IMR-90 (cell line): ENCODE results near the gene HHIP. TPM values are rescaled to one million over a fixed set of nuclear protein-coding genes. Genes with fewer than 3 reads are reported as not detected.

Experiments used
- ATAC-seq: fragments of 200-7000 bp; cut with Tn5 transposase; 2 replicates; pipeline ENCODE4 v1.9.1; 2020; ENCODE audit warnings: low read depth, mild to moderate bottlenecking, moderate library complexity
- BruUV-seq: library from RNA; stranded (reverse); fragments of 400-500 nt; replicated peaks from 2 replicates; lab custom pipeline; 2021; lab: Mats Ljungman, UMichigan
- CTCF ChIA-PET: fragments of 300-600 bp; formaldehyde crosslinking; extraction: SDS; loops from one replicate; lab custom pipeline; 2021; ENCODE audit warnings: antibody characterized with exemption; lab: Yijun Ruan, JAX
- POLR2A ChIA-PET: fragments of 300-600 bp; sonication (Branson Sonifier 250); formaldehyde crosslinking; loops from one replicate; lab custom pipeline; 2022; ENCODE audit warnings: antibody characterized with exemption; ENCODE audit not compliant: unreplicated experiment; lab: Charles Lee
- DNase-seq: peaks from one replicate; pipeline ENCODE4 v3.0.0; 2013
- H2AFZ ChIP-seq: replicated peaks from 2 replicates; pipeline ENCODE3; 2013; ENCODE audit warnings: low read length, mild to moderate bottlenecking; ENCODE audit not compliant: poor library complexity
- H2AK5ac ChIP-seq: 2 replicates; pipeline ENCODE4 v1.6.1; 2013; ENCODE audit warnings: low read depth, low read length, inconsistent platforms
- H2AK9ac ChIP-seq: replicated peaks from 2 replicates; pipeline ENCODE3; 2013; ENCODE audit warnings: mild to moderate bottlenecking, low read depth, low read length, moderate library complexity; ENCODE audit not compliant: poor library complexity
- H2BK120ac ChIP-seq: 2 replicates; pipeline ENCODE4 v1.6.1; 2013; ENCODE audit warnings: low read depth, low read length, inconsistent platforms
- H2BK15ac ChIP-seq: 3 replicates; pipeline ENCODE4 v1.6.1; 2013; ENCODE audit warnings: low read depth, low read length, inconsistent platforms
- H2BK20ac ChIP-seq: 2 replicates; pipeline ENCODE4 v1.6.1; 2013; ENCODE audit warnings: low read depth, mild to moderate bottlenecking, inconsistent platforms, low read length, moderate library complexity
- H2BK5ac ChIP-seq: 2 replicates; pipeline ENCODE4 v1.6.1; 2013; ENCODE audit warnings: mild to moderate bottlenecking, low read depth, low read length, inconsistent platforms; ENCODE audit not compliant: poor library complexity, severe bottlenecking
- H3K14ac ChIP-seq: replicated peaks from 2 replicates; pipeline ENCODE4 v1.6.1; 2013; ENCODE audit warnings: low read depth, low read length, inconsistent platforms
- H3K18ac ChIP-seq: 2 replicates; pipeline ENCODE4 v1.6.1; 2013; ENCODE audit warnings: low read depth, low read length, control low read depth
- H3K23ac ChIP-seq: 2 replicates; pipeline ENCODE4 v1.6.1; 2013; ENCODE audit warnings: low read depth, low read length, inconsistent platforms
- H3K27ac ChIP-seq: 2 replicates; pipeline ENCODE4 v1.5.1; 2013; ENCODE audit warnings: mild to moderate bottlenecking, control low read depth, low read length; ENCODE audit not compliant: insufficient read depth
- H3K27me3 ChIP-seq: 2 replicates; pipeline ENCODE4 v1.6.1; 2013; ENCODE audit warnings: low read length; ENCODE audit not compliant: control insufficient read depth, insufficient read depth
- H3K36me3 ChIP-seq: 2 replicates; pipeline ENCODE4 v1.6.1; 2013; ENCODE audit warnings: low read length, mixed read lengths; ENCODE audit not compliant: control insufficient read depth, insufficient read depth
- H3K4ac ChIP-seq: 2 replicates; pipeline ENCODE4 v1.6.1; 2013; ENCODE audit warnings: low read depth, low read length, inconsistent platforms
- H3K4me1 ChIP-seq: 2 replicates; pipeline ENCODE4 v1.6.1; 2013; ENCODE audit warnings: low read length, mixed read lengths; ENCODE audit not compliant: control insufficient read depth, insufficient read depth
- H3K4me2 ChIP-seq: 2 replicates; pipeline ENCODE4 v1.6.1; 2013; ENCODE audit warnings: low read depth, mild to moderate bottlenecking, control low read depth, low read length, moderate library complexity
- H3K4me3 ChIP-seq: 2 replicates; pipeline ENCODE4 v1.5.1; 2013; ENCODE audit warnings: low read depth, mild to moderate bottlenecking, control low read depth, low read length, moderate library complexity; ENCODE audit not compliant: insufficient read depth
- H3K56ac ChIP-seq: 2 replicates; pipeline ENCODE4 v1.6.1; 2013; ENCODE audit warnings: low read length, inconsistent platforms; ENCODE audit not compliant: insufficient read depth; ENCODE audit errors: extremely low read depth
- H3K79me1 ChIP-seq, 2 experiments: 2 replicates each; pipeline ENCODE4 v1.6.1; 2013; ENCODE audit warnings: low read length in 2 of 2, inconsistent platforms in 1 of 2, low read depth in 1 of 2
- H3K9ac ChIP-seq: 2 replicates; pipeline ENCODE4 v1.6.1; 2013; ENCODE audit warnings: low read depth, low read length, control low read depth
- H3K9me1 ChIP-seq: 2 replicates; pipeline ENCODE4 v1.6.1; 2013; ENCODE audit warnings: low read length, inconsistent platforms; ENCODE audit not compliant: insufficient read depth
- H3K9me3 ChIP-seq: 2 replicates; pipeline ENCODE4 v1.6.1; 2013; ENCODE audit warnings: low read length; ENCODE audit not compliant: control insufficient read depth, insufficient read depth
- H4K20me1 ChIP-seq: 2 replicates; pipeline ENCODE4 v1.6.1; 2013; ENCODE audit warnings: low read length, inconsistent platforms; ENCODE audit not compliant: insufficient read depth
- H4K5ac ChIP-seq: 2 replicates; pipeline ENCODE4 v1.6.1; 2013; ENCODE audit warnings: mild to moderate bottlenecking, low read depth, low read length, control low read depth
- H4K8ac ChIP-seq, 2 experiments: 2 replicates each; pipeline ENCODE4 v1.6.1; 2013; ENCODE audit warnings: low read depth in 2 of 2, low read length in 2 of 2, control low read depth in 1 of 2, inconsistent platforms in 1 of 2
- H4K91ac ChIP-seq: 2 replicates; pipeline ENCODE4 v1.6.1; 2013; ENCODE audit warnings: low read depth, low read length, inconsistent platforms; ENCODE audit not compliant: insufficient read depth
- CEBPB ChIP-seq: IDR thresholded peaks from 2 replicates; pipeline ENCODE4 v1.6.1; 2012; ENCODE audit warnings: low read depth, low read length, improper control_type of control experiment
- FOS ChIP-seq: fragments of 150-350 bp; IDR thresholded peaks from 2 replicates; pipeline ENCODE4 v1.6.1; 2016; ENCODE audit warnings: low read depth, low read length
- MAFK ChIP-seq: IDR thresholded peaks from 2 replicates; pipeline ENCODE4 v1.6.1; 2012; ENCODE audit warnings: low read depth, low read length, improper control_type of control experiment
- MXI1 ChIP-seq: IDR thresholded peaks from 2 replicates; pipeline ENCODE4 v1.6.1; 2012; ENCODE audit warnings: low read depth, mild to moderate bottlenecking, low read length, moderate library complexity, borderline replicate concordance
- RAD21 ChIP-seq: IDR thresholded peaks from 2 replicates; pipeline ENCODE4 v1.6.1; 2012; ENCODE audit warnings: low read length, improper control_type of control experiment
- RCOR1 ChIP-seq: IDR thresholded peaks from 2 replicates; pipeline ENCODE4 v1.6.1; 2012; ENCODE audit warnings: mild to moderate bottlenecking, low read length, improper control_type of control experiment; ENCODE audit not compliant: insufficient replicate concordance
- dilution Hi-C: fragments of 300-500 bp; cut with HindIII; formaldehyde crosslinking; loops from one replicate; pipeline ENCODE4 v1.14.3; 2018; ENCODE audit warnings: low sequenced_read_pairs; ENCODE audit not compliant: unreplicated experiment
- in situ Hi-C: fragments of 300-500 bp; cut with MboI; formaldehyde crosslinking; loops from 3 replicates; pipeline ENCODE4 v1.14.3; 2019; ENCODE audit warnings: low sequenced_read_pairs, inconsistent platforms, mixed read lengths
- intact Hi-C: fragments of 100-400 bp; cut with micrococcal nuclease; formaldehyde crosslinking; loops from 2 replicates; pipeline ENCODE4 v1.10.0; 2022
- polyA plus RNA-seq, 3 experiments: library from polyadenylated mRNA; depleted of rRNA; stranded (reverse); fragments of >200 nt; gene quantifications; 2 replicates each; pipeline ENCODE4 v1.2.3, GENCODE V29; 2012; ENCODE audit warnings: low replicate concordance in 1 of 3
- total RNA-seq: library from RNA; depleted of rRNA; stranded (reverse); fragments of >200 nt; gene quantifications from 2 replicates; pipeline ENCODE4 v1.2.3, GENCODE V29; 2012
- TF ChIP-seq, protein P1 (sequence below): conservative IDR thresholded peaks from 2 replicates; pipeline ENCODE4 v1.5.1; 2012; ENCODE audit warnings: mild to moderate bottlenecking, low read depth, low read length, improper control_type of control experiment
- TF ChIP-seq, protein P2 (sequence below): fragments of 150-350 bp; IDR thresholded peaks from 2 replicates; pipeline ENCODE4 v1.6.1; 2016; ENCODE audit warnings: low read depth, mild to moderate bottlenecking, low read length, moderate library complexity, borderline replicate concordance
- TF ChIP-seq, protein P3 (sequence below): fragments of 150-350 bp; IDR thresholded peaks from 2 replicates; pipeline ENCODE4 v1.6.1; 2017; ENCODE audit warnings: mild to moderate bottlenecking, antibody characterized with exemption, low read length, low read depth

HHIP gene
- total and polyA plus RNA-seq, 2 of the 4 experiments (the other 2 are of a cell fraction), result 6.6 to 9.6 TPM

DNA sequence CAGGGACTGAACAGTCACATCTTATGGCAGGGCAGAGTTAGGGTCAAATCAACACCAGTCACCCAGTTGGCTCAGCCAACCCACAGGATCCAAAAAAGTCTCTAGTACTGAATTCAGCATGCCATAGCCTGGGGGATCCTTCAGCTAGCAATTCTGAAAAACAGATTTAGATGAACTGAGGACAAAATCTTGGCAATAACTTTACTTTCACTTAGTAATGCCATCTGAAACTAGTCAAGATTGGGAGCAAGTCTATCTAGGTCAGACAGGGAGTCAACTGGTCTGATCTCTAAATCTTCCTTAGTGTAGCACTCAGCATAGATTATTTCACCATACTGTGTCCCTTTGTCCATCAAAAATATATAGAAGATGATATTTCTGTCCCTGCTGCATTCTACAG lies 76.0 kb downstream of the HHIP start:
- no peak overlapping the region for H2AK9ac ChIP-seq
- H2BK15ac ChIP-seq, result no peak overlapping the region
- 0 out of 2 replicates have a peak overlapping the region, but pooled peaks have one; percentile 6 for H3K14ac ChIP-seq
- no peak for DNase-seq
- H4K91ac ChIP-seq, result no peak overlapping the region
- no peaks in the 10 kb centered on the region for H3K36me3 ChIP-seq
- dilution Hi-C loops, result no loop called here
- intact Hi-C loops, result no loop called here
- no peak for ATAC-seq
- H2BK5ac ChIP-seq, result no peak overlapping the region
- in situ Hi-C loops, result no loop called here
- no peaks in the 10 kb centered on the region for H4K20me1 ChIP-seq
- no peaks in the 10 kb centered on the region for H3K9me1 ChIP-seq
- H2AFZ ChIP-seq, result no peak overlapping the region
- no peak overlapping the region for H4K8ac ChIP-seq
- no peak overlapping the region for H3K23ac ChIP-seq
- H3K4me3 ChIP-seq, result no peak overlapping the region
- ChIA-PET CTCF (no interaction called here), POLR2A (no interaction called here)
- H3K4me1 ChIP-seq, result no peaks in the 10 kb centered on the region
- no peak overlapping the region for H3K4me2 ChIP-seq
- no peak overlapping the region for H4K5ac ChIP-seq
- no peak overlapping the region for H3K4ac ChIP-seq
- no peaks in the 10 kb centered on the region for H3K79me1 ChIP-seq
- no peak for TF ChIP-seq RAD21
- no peak for TF ChIP-seq CEBPB
- no peak for TF ChIP-seq MAFK
- TF ChIP-seq, protein P1, sequence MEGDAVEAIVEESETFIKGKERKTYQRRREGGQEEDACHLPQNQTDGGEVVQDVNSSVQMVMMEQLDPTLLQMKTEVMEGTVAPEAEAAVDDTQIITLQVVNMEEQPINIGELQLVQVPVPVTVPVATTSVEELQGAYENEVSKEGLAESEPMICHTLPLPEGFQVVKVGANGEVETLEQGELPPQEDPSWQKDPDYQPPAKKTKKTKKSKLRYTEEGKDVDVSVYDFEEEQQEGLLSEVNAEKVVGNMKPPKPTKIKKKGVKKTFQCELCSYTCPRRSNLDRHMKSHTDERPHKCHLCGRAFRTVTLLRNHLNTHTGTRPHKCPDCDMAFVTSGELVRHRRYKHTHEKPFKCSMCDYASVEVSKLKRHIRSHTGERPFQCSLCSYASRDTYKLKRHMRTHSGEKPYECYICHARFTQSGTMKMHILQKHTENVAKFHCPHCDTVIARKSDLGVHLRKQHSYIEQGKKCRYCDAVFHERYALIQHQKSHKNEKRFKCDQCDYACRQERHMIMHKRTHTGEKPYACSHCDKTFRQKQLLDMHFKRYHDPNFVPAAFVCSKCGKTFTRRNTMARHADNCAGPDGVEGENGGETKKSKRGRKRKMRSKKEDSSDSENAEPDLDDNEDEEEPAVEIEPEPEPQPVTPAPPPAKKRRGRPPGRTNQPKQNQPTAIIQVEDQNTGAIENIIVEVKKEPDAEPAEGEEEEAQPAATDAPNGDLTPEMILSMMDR, result no peak
- no peak for TF ChIP-seq RCOR1
- TF ChIP-seq, protein P2, sequence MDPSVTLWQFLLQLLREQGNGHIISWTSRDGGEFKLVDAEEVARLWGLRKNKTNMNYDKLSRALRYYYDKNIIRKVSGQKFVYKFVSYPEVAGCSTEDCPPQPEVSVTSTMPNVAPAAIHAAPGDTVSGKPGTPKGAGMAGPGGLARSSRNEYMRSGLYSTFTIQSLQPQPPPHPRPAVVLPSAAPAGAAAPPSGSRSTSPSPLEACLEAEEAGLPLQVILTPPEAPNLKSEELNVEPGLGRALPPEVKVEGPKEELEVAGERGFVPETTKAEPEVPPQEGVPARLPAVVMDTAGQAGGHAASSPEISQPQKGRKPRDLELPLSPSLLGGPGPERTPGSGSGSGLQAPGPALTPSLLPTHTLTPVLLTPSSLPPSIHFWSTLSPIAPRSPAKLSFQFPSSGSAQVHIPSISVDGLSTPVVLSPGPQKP, result no peak
- TF ChIP-seq FOS, result no peak
- TF ChIP-seq, protein P3, sequence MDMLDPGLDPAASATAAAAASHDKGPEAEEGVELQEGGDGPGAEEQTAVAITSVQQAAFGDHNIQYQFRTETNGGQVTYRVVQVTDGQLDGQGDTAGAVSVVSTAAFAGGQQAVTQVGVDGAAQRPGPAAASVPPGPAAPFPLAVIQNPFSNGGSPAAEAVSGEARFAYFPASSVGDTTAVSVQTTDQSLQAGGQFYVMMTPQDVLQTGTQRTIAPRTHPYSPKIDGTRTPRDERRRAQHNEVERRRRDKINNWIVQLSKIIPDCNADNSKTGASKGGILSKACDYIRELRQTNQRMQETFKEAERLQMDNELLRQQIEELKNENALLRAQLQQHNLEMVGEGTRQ, result no peak
- no peak for TF ChIP-seq MXI1
- no peaks in the 10 kb centered on the region for H3K9me3 ChIP-seq
- no peak overlapping the region for H3K9ac ChIP-seq
- H3K27me3 ChIP-seq, result no peaks in the 10 kb centered on the region
- no TSS peak for BruUV-seq
- H3K18ac ChIP-seq, result no peak overlapping the region
- no peak overlapping the region for H2BK120ac ChIP-seq
- H2AK5ac ChIP-seq, result no peak overlapping the region
- H3K27ac ChIP-seq, result no peak overlapping the region
- no peak overlapping the region for H2BK20ac ChIP-seq
- no peak overlapping the region for H3K56ac ChIP-seq
